ENCODE results near the gene KCNE4.

KCNE4 gene

GRCh38 chr2:223007531-223007930 is 44.5 kb upstream of the KCNE4 start:
- DNase-seq (no peak), ATAC-seq (ENCODE audit: insufficient read depth, low read depth) (no peak)
- H2AFZ ChIP-seq (ENCODE audit: low read depth, low read length) = no peak overlapping the region
- H3K9me3 ChIP-seq (ENCODE audit: insufficient read depth, low read length, severe bottlenecking) = no peaks in the 10 kb centered on the region
- no peak overlapping the region for H3K4me3 ChIP-seq (ENCODE audit: low read depth in 1 of 2, low read length in 2 of 2)
- no peaks in the 10 kb centered on the region for H3K36me3 ChIP-seq (ENCODE audit: insufficient read depth, low read length)
- H3K4me2 ChIP-seq (ENCODE audit: insufficient read depth, low read length) = no peak overlapping the region
- no peaks in the 10 kb centered on the region for H3K27me3 ChIP-seq (ENCODE audit: insufficient read depth, low read length, poor library complexity)
- no peaks in the 10 kb centered on the region for H3K4me1 ChIP-seq (ENCODE audit: insufficient read depth, low read length)
- no peaks in the 10 kb centered on the region for H4K20me1 ChIP-seq (ENCODE audit: insufficient read depth, low read length)
- no peak for TF ChIP-seq CTCF (IDR thresholded peaks at IDR 0.05; ENCODE audit: borderline replicate concordance, extremely low read depth, low read length, poor library complexity, severe bottlenecking)
- H3K9ac ChIP-seq (ENCODE audit: low read depth, low read length) = no peak overlapping the region
- no peak overlapping the region for H3K27ac ChIP-seq (ENCODE audit: low read length)
- H3K79me2 ChIP-seq (ENCODE audit: insufficient read depth, low read length) = no peaks in the 10 kb centered on the region

DNA sequence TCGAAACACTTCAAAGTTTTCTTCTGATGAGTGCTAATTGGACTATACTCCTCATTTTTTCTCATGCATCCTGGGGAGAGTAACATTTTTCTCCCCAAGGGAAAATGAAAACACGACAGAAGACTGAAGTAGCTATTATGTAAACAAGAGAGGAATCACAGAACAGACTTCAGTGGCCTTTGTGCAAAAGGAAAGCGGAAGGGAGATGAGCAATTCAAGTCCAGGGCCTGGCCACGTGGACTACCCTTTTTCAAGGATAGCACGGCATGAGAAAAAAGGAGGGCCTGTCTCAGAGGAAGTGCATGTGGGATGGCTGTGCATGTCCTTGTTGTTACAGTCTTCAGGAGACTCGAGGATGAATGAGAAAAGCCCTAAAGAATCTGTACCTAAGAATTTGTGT is 43.8 kb upstream of the KCNE4 start:
- H4K20me1 ChIP-seq (ENCODE audit: insufficient read depth, low read length) = no peaks in the 10 kb centered on the region
- no peaks in the 10 kb centered on the region for H3K27me3 ChIP-seq (ENCODE audit: insufficient read depth, low read length, poor library complexity)
- H3K4me2 ChIP-seq (ENCODE audit: insufficient read depth, low read length) = no peak overlapping the region
- no peaks in the 10 kb centered on the region for H3K36me3 ChIP-seq (ENCODE audit: insufficient read depth, low read length)
- ATAC-seq (ENCODE audit: insufficient read depth, low read depth) (no peak), DNase-seq (no peak)
- H2AFZ ChIP-seq (ENCODE audit: low read depth, low read length) = no peak overlapping the region
- no peak overlapping the region for H3K4me3 ChIP-seq (ENCODE audit: low read depth in 1 of 2, low read length in 2 of 2)
- no peaks in the 10 kb centered on the region for H3K4me1 ChIP-seq (ENCODE audit: insufficient read depth, low read length)
- no peaks in the 10 kb centered on the region for H3K9me3 ChIP-seq (ENCODE audit: insufficient read depth, low read length, severe bottlenecking)
- H3K27ac ChIP-seq (ENCODE audit: low read length) = no peak overlapping the region
- no peak overlapping the region for H3K9ac ChIP-seq (ENCODE audit: low read depth, low read length)
- no peaks in the 10 kb centered on the region for H3K79me2 ChIP-seq (ENCODE audit: insufficient read depth, low read length)
- TF ChIP-seq CTCF (IDR thresholded peaks at IDR 0.05; ENCODE audit: borderline replicate concordance, extremely low read depth, low read length, poor library complexity, severe bottlenecking) (no peak), EZH2 (IDR thresholded peaks at IDR 0.05; ENCODE audit: borderline replicate concordance, low read depth, low read length, severe bottlenecking) (no peak)

- Histone ChIP-seq H3K36me3 (ENCODE audit: insufficient read depth, low read length) (no peaks in the 10 kb centered on the region), H2AFZ (ENCODE audit: low read depth, low read length) (no peak overlapping the region), H4K20me1 (ENCODE audit: insufficient read depth, low read length) (no peaks in the 10 kb centered on the region)
These were observed 43.0 kb upstream of the KCNE4 start for GRCh38 chr2:223008956-223009355.

More at GRCh38 chr2:223008956-223009355, 43.0 kb upstream of the KCNE4 start:
- no peak for DNase-seq
- no peak overlapping the region for H3K4me3 ChIP-seq (ENCODE audit: low read depth in 1 of 2, low read length in 2 of 2)
- no peak for ATAC-seq (ENCODE audit: insufficient read depth, low read depth)
- no peak overlapping the region for H3K4me2 ChIP-seq (ENCODE audit: insufficient read depth, low read length)
- H3K9ac ChIP-seq (ENCODE audit: low read depth, low read length) = no peak overlapping the region
- TF ChIP-seq CTCF (IDR thresholded peaks at IDR 0.05; ENCODE audit: borderline replicate concordance, extremely low read depth, low read length, poor library complexity, severe bottlenecking) (no peak), EZH2 (IDR thresholded peaks at IDR 0.05; ENCODE audit: borderline replicate concordance, low read depth, low read length, severe bottlenecking) (no peak)
- H3K27me3 ChIP-seq (ENCODE audit: insufficient read depth, low read length, poor library complexity) = no peaks in the 10 kb centered on the region
- H3K4me1 ChIP-seq (ENCODE audit: insufficient read depth, low read length) = no peaks in the 10 kb centered on the region
- H3K79me2 ChIP-seq (ENCODE audit: insufficient read depth, low read length) = no peaks in the 10 kb centered on the region
- no peak overlapping the region for H3K27ac ChIP-seq (ENCODE audit: low read length)
- H3K9me3 ChIP-seq (ENCODE audit: insufficient read depth, low read length, severe bottlenecking) = no peaks in the 10 kb centered on the region

All from DND-41 (cell line).